ENCODE results near the gene CDC23. TPM values are rescaled to one million over a fixed set of nuclear protein-coding genes. Genes with fewer than 3 reads are reported as not detected.

The CDC23 gene
- total RNA-seq, 1 donor from 2014 or later = 53.3 TPM

- no peak overlapping the region for H3K4me3 Mint-ChIP-seq (ENCODE audit: low read depth)
- no peak overlapping the region for H3K27ac Mint-ChIP-seq
- H3K27me3 Mint-ChIP-seq = no peaks in the 10 kb centered on the region
- no peaks in the 10 kb centered on the region for H3K9me3 Mint-ChIP-seq (ENCODE audit: low read depth)
- DNase-seq (ENCODE audit: low spot score, unreplicated experiment) = no peak
- H3K4me1 Mint-ChIP-seq (ENCODE audit: low read depth) = no peaks in the 10 kb centered on the region
- H3K36me3 Mint-ChIP-seq (ENCODE audit: insufficient read depth) = peaks cover 9% of the 10 kb centered on the region
- no peak for TF ChIP-seq CTCF (IDR thresholded peaks at IDR 0.05; ENCODE audit: unreplicated experiment)
Measured at GRCh38 chr5:138186002-138186447, 27.1 kb downstream of the CDC23 start.

GRCh38 chr5:138182808-138183207, 30.3 kb downstream of the CDC23 start:
- H3K27me3 Mint-ChIP-seq = no peaks in the 10 kb centered on the region
- DNase-seq (ENCODE audit: low spot score, unreplicated experiment) = no peak
- no peaks in the 10 kb centered on the region for H3K4me1 Mint-ChIP-seq (ENCODE audit: low read depth)
- peaks cover 4% of the 10 kb centered on the region for H3K36me3 Mint-ChIP-seq (ENCODE audit: insufficient read depth)
- no peaks in the 10 kb centered on the region for H3K9me3 Mint-ChIP-seq (ENCODE audit: low read depth)
- no peak overlapping the region for H3K4me3 Mint-ChIP-seq (ENCODE audit: low read depth)
- H3K27ac Mint-ChIP-seq = no peak overlapping the region
- TF ChIP-seq CTCF (IDR thresholded peaks at IDR 0.05; ENCODE audit: unreplicated experiment) = no peak

- no peak for TF ChIP-seq CTCF (IDR thresholded peaks at IDR 0.05; ENCODE audit: unreplicated experiment)
- no peak overlapping the region for H3K27ac Mint-ChIP-seq
- H3K4me1 Mint-ChIP-seq (ENCODE audit: low read depth) = peaks cover 4% of the 10 kb centered on the region
- H3K27me3 Mint-ChIP-seq = no peaks in the 10 kb centered on the region
- H3K4me3 Mint-ChIP-seq (ENCODE audit: low read depth) = no peak overlapping the region
- H3K9me3 Mint-ChIP-seq (ENCODE audit: low read depth) = no peaks in the 10 kb centered on the region
- DNase-seq (ENCODE audit: low spot score, unreplicated experiment) = no peak
- H3K36me3 Mint-ChIP-seq (ENCODE audit: insufficient read depth) = peaks cover 2% of the 10 kb centered on the region
Measured at GRCh38 chr5:138180841-138181240, 32.3 kb downstream of the CDC23 start.

- peaks cover 4% of the 10 kb centered on the region for H3K4me1 Mint-ChIP-seq (ENCODE audit: low read depth)
- H3K9me3 Mint-ChIP-seq (ENCODE audit: low read depth) = no peaks in the 10 kb centered on the region
- peak; percentile 56 for TF ChIP-seq CTCF (IDR thresholded peaks at IDR 0.05; ENCODE audit: unreplicated experiment)
- peak overlapping the region; percentile 23 for H3K27ac Mint-ChIP-seq
- peaks cover 3% of the 10 kb centered on the region for H3K36me3 Mint-ChIP-seq (ENCODE audit: insufficient read depth)
- no peaks in the 10 kb centered on the region for H3K27me3 Mint-ChIP-seq
- H3K4me3 Mint-ChIP-seq (ENCODE audit: low read depth) = no peak overlapping the region
- no peak for DNase-seq (ENCODE audit: low spot score, unreplicated experiment)
Measured at GRCh38 chr5:138180183-138180782, 32.8 kb downstream of the CDC23 start.

GRCh38 chr5:138179277-138179857, 33.8 kb downstream of the CDC23 start:
- H3K4me1 Mint-ChIP-seq (ENCODE audit: low read depth) = peaks cover 4% of the 10 kb centered on the region
- no peak for DNase-seq (ENCODE audit: low spot score, unreplicated experiment)

More at GRCh38 chr5:138179277-138179857, 33.8 kb downstream of the CDC23 start:
- Mint-ChIP-seq H3K27me3 (no peaks in the 10 kb centered on the region), H3K36me3 (ENCODE audit: insufficient read depth) (peaks cover 6% of the 10 kb centered on the region), H3K27ac (no peak overlapping the region), H3K9me3 (ENCODE audit: low read depth) (no peaks in the 10 kb centered on the region), H3K4me3 (ENCODE audit: low read depth) (no peak overlapping the region)
- TF ChIP-seq CTCF (IDR thresholded peaks at IDR 0.05; ENCODE audit: unreplicated experiment) = no peak
